Lung (tissue), 12 donors: ENCODE measurements around the gene STX10. TPM values are rescaled to one million over a fixed set of nuclear protein-coding genes. Genes with fewer than 3 reads are reported as not detected.

ENCODE experiments used
- ATAC-seq: fragments of 200-7000 bp; cut with Tn5 transposase; one replicate; pipeline ENCODE4 v1.9.1; 2020; ENCODE audit warnings: moderate number of reproducible peaks; ENCODE audit not compliant: insufficient read depth, low FRiP score
- DNase-seq, 3 donors: peaks; one replicate each; pipeline ENCODE4 v3.0.0-alpha.2; 2013 to 2017
- H3K27ac ChIP-seq, 2 donors: one replicate each; pipeline ENCODE4 v1.5.1; 2013; ENCODE audit warnings: mild to moderate bottlenecking in 2 of 2, moderate library complexity in 2 of 2, control low read depth in 1 of 2, inconsistent platforms in 1 of 2, low read depth in 1 of 2, low read length in 1 of 2
- H3K27me3 ChIP-seq, 3 donors: one replicate each; pipeline ENCODE4 v1.5.1; 2013; ENCODE audit warnings: low read length in 2 of 3; ENCODE audit not compliant: control insufficient read depth in 3 of 3, insufficient read depth in 3 of 3
- H3K36me3 ChIP-seq, 4 donors: one replicate each; pipeline ENCODE4 v1.5.1; 2013; ENCODE audit warnings: low read length in 4 of 4, mild to moderate bottlenecking in 1 of 4, moderate library complexity in 1 of 4; ENCODE audit not compliant: control insufficient read depth in 4 of 4, insufficient read depth in 4 of 4
- H3K4me1 ChIP-seq, 5 donors: one replicate each; pipeline ENCODE4 v1.5.1; 2013; ENCODE audit warnings: low read length in 5 of 5, mild to moderate bottlenecking in 2 of 5, moderate library complexity in 1 of 5; ENCODE audit not compliant: control insufficient read depth in 5 of 5, insufficient read depth in 5 of 5
- H3K4me3 ChIP-seq: one replicate; pipeline ENCODE4 v1.5.1; 2013; ENCODE audit warnings: mild to moderate bottlenecking, control low read depth, moderate library complexity
- H3K9ac ChIP-seq, 2 donors: one replicate each; pipeline ENCODE4 v1.5.1; 2013; ENCODE audit warnings: low read length in 2 of 2, control low read depth in 1 of 2; ENCODE audit not compliant: insufficient read depth in 1 of 2
- H3K9me3 ChIP-seq, 4 donors: one replicate each; pipeline ENCODE4 v1.5.1; 2013; ENCODE audit warnings: low read length in 3 of 4, mild to moderate bottlenecking in 1 of 4, moderate library complexity in 1 of 4; ENCODE audit not compliant: control insufficient read depth in 4 of 4, insufficient read depth in 3 of 4
- CTCF ChIP-seq: IDR thresholded peaks from 2 replicates; pipeline ENCODE4 v1.5.1; 2012; ENCODE audit warnings: mild to moderate bottlenecking; ENCODE audit errors: control extremely low read depth, extremely low read depth
- WGBS, 2 donors: extraction: QIAGEN DNeasy Blood & Tissue Kit; methylation state at CpG; one replicate each; pipeline ENCODE4 v1.1.7; 2013; 5-methylcytosine and 5-hydroxymethylcytosine counted together
- polyA plus RNA-seq, 2 donors: library from polyadenylated mRNA; stranded (reverse); fragments of 200-250 nt; gene quantifications; one replicate each; pipeline ENCODE4 v1.2.1, GENCODE V29; 2013
- total RNA-seq, 2 donors: library from RNA; depleted of rRNA in 1 of 2; stranded (reverse); fragments of >200 nt in 1 of 2; gene quantifications; one replicate each; pipeline ENCODE4 v1.2.1, GENCODE V29; 2014 to 2021
- donor health status: control.
- donor health status: control.
- donor health status: Bipolar disorder and iron deficiency.
- donor health status: healthy.
- donor health status: DM: yes; HTN: yes; CAD: no.

Gene STX10
- total and polyA plus RNA-seq, 4 donors: 45.8 to 136 (median 111) TPM

GRCh38 chr19:13173139-13173737 lies 23.1 kb upstream of the STX10 start:
- no peak overlapping the region for H3K4me3 ChIP-seq
- H3K9me3 ChIP-seq: no peaks in the 10 kb centered on the region
- H3K27ac ChIP-seq: peak overlapping the region; percentile 57 to 61
- no peaks in the 10 kb centered on the region for H3K27me3 ChIP-seq
- DNase-seq: no peak
- no peak for TF ChIP-seq CTCF
- peaks cover 3 to 19% (median 4%) of the 10 kb centered on the region in 5 donors for H3K4me1 ChIP-seq
- WGBS, 2 donors: 78 to 95% methylated on average over 12 of the region's 12 CpGs
- H3K36me3 ChIP-seq: no peaks in the 10 kb centered on the region
- ATAC-seq: no peak
- no peak overlapping the region for H3K9ac ChIP-seq

- peaks cover 3 to 19% (median 4%) of the 10 kb centered on the region in 5 donors for H3K4me1 ChIP-seq
- DNase-seq (peak; percentile 65 to 75 (median 71)), ATAC-seq (no peak)
- no peak for TF ChIP-seq CTCF
- H3K9me3 ChIP-seq: no peaks in the 10 kb centered on the region
- no peaks in the 10 kb centered on the region for H3K36me3 ChIP-seq
- no peak overlapping the region for H3K9ac ChIP-seq
- H3K27me3 ChIP-seq: no peaks in the 10 kb centered on the region
- H3K27ac ChIP-seq: peak overlapping the region; percentile 61 to 76
- WGBS, 2 donors: 28 to 31% methylated on average over 18 of the region's 18 CpGs
- H3K4me3 ChIP-seq: no peak overlapping the region
These were observed 22.4 kb upstream of the STX10 start for GRCh38 chr19:13172346-13173138.

GRCh38 chr19:13171146-13171545 lies 21.0 kb upstream of the STX10 start:
- no peaks in the 10 kb centered on the region for H3K36me3 ChIP-seq
- H3K4me3 ChIP-seq: no peak overlapping the region
- H3K9ac ChIP-seq: no peak overlapping the region
- 95 to 97% methylated on average over 7 of the region's 7 CpGs for WGBS, 2 donors
- H3K9me3 ChIP-seq: no peaks in the 10 kb centered on the region
- no peaks in the 10 kb centered on the region for H3K27me3 ChIP-seq
- peaks cover 3 to 22% (median 9%) of the 10 kb centered on the region in 5 donors for H3K4me1 ChIP-seq
- H3K27ac ChIP-seq: no peak overlapping the region
- DNase-seq (no peak), ATAC-seq (no peak)
- no peak for TF ChIP-seq CTCF
